Measurements from ENCODE around the gene MCEMP1.

DNA sequence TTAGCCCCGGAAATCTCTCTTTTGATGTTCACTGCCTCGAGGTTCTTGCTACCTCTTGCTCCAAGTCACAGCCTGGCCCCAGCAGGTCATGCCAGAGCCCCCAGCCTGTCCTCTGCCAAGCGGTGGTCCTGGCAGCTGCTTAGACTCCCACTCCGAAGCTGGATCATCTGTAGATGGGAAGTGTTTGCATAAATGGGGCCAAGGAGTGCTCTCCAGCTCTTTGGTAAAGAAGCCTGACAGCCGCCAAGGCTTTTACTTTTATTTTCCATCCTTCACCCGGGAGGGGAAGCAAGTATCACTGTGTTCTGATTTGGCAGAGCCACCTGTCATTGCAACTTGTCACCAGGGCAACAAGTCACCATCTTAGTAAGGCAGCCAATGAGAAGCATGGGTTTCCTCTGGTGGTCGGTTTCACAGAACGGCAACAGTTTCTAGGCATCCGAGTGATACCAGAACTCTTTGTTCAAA is 18.6 kb upstream of the MCEMP1 start:
- TF ChIP-seq, protein P1, sequence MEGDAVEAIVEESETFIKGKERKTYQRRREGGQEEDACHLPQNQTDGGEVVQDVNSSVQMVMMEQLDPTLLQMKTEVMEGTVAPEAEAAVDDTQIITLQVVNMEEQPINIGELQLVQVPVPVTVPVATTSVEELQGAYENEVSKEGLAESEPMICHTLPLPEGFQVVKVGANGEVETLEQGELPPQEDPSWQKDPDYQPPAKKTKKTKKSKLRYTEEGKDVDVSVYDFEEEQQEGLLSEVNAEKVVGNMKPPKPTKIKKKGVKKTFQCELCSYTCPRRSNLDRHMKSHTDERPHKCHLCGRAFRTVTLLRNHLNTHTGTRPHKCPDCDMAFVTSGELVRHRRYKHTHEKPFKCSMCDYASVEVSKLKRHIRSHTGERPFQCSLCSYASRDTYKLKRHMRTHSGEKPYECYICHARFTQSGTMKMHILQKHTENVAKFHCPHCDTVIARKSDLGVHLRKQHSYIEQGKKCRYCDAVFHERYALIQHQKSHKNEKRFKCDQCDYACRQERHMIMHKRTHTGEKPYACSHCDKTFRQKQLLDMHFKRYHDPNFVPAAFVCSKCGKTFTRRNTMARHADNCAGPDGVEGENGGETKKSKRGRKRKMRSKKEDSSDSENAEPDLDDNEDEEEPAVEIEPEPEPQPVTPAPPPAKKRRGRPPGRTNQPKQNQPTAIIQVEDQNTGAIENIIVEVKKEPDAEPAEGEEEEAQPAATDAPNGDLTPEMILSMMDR (IDR thresholded peaks at IDR 0.05) = no peak
- TF ChIP-seq POLR2A (IDR thresholded peaks at IDR 0.05) = no peak
- TF ChIP-seq POLR2AphosphoS5 (IDR thresholded peaks at IDR 0.05; ENCODE audit: insufficient read depth in 1 of 2, low read depth in 1 of 2) = no peak
